Upper lobe of left lung (tissue), 6 donors: ENCODE results near the gene ESR2. TPM values are rescaled to one million over a fixed set of nuclear protein-coding genes. Genes with fewer than 3 reads are reported as not detected.
"Not testable (repeated sequence)": the region's sequence is repeated elsewhere in the genome, so short reads cannot be mapped to it uniquely, and the experiment has no call there.

Experiments
- ATAC-seq, 2 donors: fragments of 200-7000 bp; cut with Tn5 transposase; one replicate each; pipeline ENCODE4 v1.9.1; 2022; ENCODE audit warnings: mild to moderate bottlenecking in 2 of 2, moderate library complexity in 2 of 2; ENCODE audit not compliant: low FRiP score in 2 of 2
- DNase-seq, 2 donors: peaks; one replicate each; pipeline ENCODE4 v3.0.0-alpha.2; 2019 to 2020
- H3K27ac ChIP-seq, 4 donors: fragments of 200-600 bp; sonication (generic); one replicate each; pipeline ENCODE4 v1.5.1; 2016 to 2019
- H3K27me3 ChIP-seq, 4 donors: fragments of 200-600 bp; sonication (generic); one replicate each; pipeline ENCODE4 v1.5.1; 2017 to 2019
- H3K36me3 ChIP-seq, 4 donors: fragments of 200-600 bp; sonication (generic); one replicate each; pipeline ENCODE4 v1.5.1; 2016 to 2019
- H3K4me1 ChIP-seq, 4 donors: fragments of 200-600 bp; sonication (generic); one replicate each; pipeline ENCODE4 v1.5.1; 2018 to 2019
- H3K4me3 ChIP-seq, 4 donors: fragments of 200-600 bp; sonication (generic); one replicate each; pipeline ENCODE4 v1.5.1; 2017 to 2019; ENCODE audit warnings: mild to moderate bottlenecking in 2 of 4, moderate library complexity in 1 of 4
- H3K9me3 ChIP-seq, 4 donors: fragments of 200-600 bp; sonication (generic); one replicate each; pipeline ENCODE4 v1.5.1; 2018 to 2019
- CTCF ChIP-seq, 6 experiments: fragments of 450-650 bp in 4 of 6; fragments of 200-600 bp in 2 of 6; sonication (generic) in 2 of 6; IDR thresholded peaks; one replicate each; pipeline ENCODE4 v1.5.1; 2016 to 2019; ENCODE audit warnings: antibody characterized with exemption in 6 of 6
- EP300 ChIP-seq, 4 donors: sonication (generic); formaldehyde crosslinking; IDR thresholded peaks; one replicate each; pipeline ENCODE4 v1.5.1; 2017; ENCODE audit warnings: antibody characterized with exemption in 4 of 4, control low read depth in 2 of 4
- POLR2A ChIP-seq, 4 donors: fragments of 450-650 bp; IDR thresholded peaks; one replicate each; pipeline ENCODE4 v1.5.1; 2016 to 2017; ENCODE audit warnings: antibody characterized with exemption in 4 of 4, mild to moderate bottlenecking in 2 of 4
- POLR2AphosphoS5 ChIP-seq, 2 donors: sonication (generic); formaldehyde crosslinking; IDR thresholded peaks; one replicate each; pipeline ENCODE4 v1.5.1; 2017; ENCODE audit warnings: antibody characterized with exemption in 2 of 2
- WGBS, 2 donors: methylation state at CpG; one replicate each; pipeline ENCODE4 v1.1.5; 2017 to 2018; 5-methylcytosine and 5-hydroxymethylcytosine counted together
- total RNA-seq, 6 donors: library from RNA; depleted of rRNA in 4 of 6; stranded (reverse); fragments of >200 nt in 4 of 6; gene quantifications; one replicate each; pipeline versions ENCODE4 v1.1.0 to v1.2.1, GENCODE V29; 2016 to 2021
- donor health status: DM: no; HTN: no; CAD: no; lungs with moderate emphysema.
- donor health status: DM: no; HTN: yes; CAD: no; lungs with severe emphysema.

ESR2 gene
- total RNA-seq, 6 donors from 2014 or later = 0.20 to 3.6 (median 0.86) TPM; not detected in 1

- no peak for DNase-seq
- TF ChIP-seq EP300 (IDR thresholded peaks at IDR 0.05) (no peak), POLR2A (IDR thresholded peaks at IDR 0.05) (no peak), POLR2AphosphoS5 (IDR thresholded peaks at IDR 0.05) (no peak), CTCF (IDR thresholded peaks at IDR 0.05) (no peak)
- Histone ChIP-seq H3K4me1 (no peaks in the 10 kb centered on the region), H3K27ac (no peak overlapping the region), H3K27me3 (no peaks in the 10 kb centered on the region), H3K36me3 (no peaks in the 10 kb centered on the region), H3K4me3 (no peak overlapping the region), H3K9me3 (no peaks in the 10 kb centered on the region)
- 58 to 62% methylated on average over 3 of the region's 3 CpGs for WGBS, 2 donors
- ATAC-seq = no peak
Measured at GRCh38 chr14:64329149-64329548, 35.0 kb upstream of the ESR2 start.

- H3K9me3 ChIP-seq = no peaks in the 10 kb centered on the region
- TF ChIP-seq CTCF (IDR thresholded peaks at IDR 0.05) (no peak), EP300 (IDR thresholded peaks at IDR 0.05) (no peak), POLR2AphosphoS5 (IDR thresholded peaks at IDR 0.05) (no peak), POLR2A (IDR thresholded peaks at IDR 0.05) (no peak)
- 85 to 91% methylated on average over 2 of the region's 2 CpGs for WGBS, 2 donors
- H3K36me3 ChIP-seq = no peaks in the 10 kb centered on the region
- ATAC-seq (no peak), DNase-seq (no peak)
- no peaks in the 10 kb centered on the region for H3K27me3 ChIP-seq
- no peak overlapping the region for H3K27ac ChIP-seq
- H3K4me1 ChIP-seq = no peaks in the 10 kb centered on the region
- no peak overlapping the region for H3K4me3 ChIP-seq
Measured at GRCh38 chr14:64326502-64326901, 32.3 kb upstream of the ESR2 start.

GRCh38 chr14:64324895-64325294 is 30.7 kb upstream of the ESR2 start:
- Histone ChIP-seq H3K9me3 (no peaks in the 10 kb centered on the region), H3K27ac (no peak overlapping the region), H3K4me1 (no peaks in the 10 kb centered on the region), H3K27me3 (no peaks in the 10 kb centered on the region), H3K36me3 (no peaks in the 10 kb centered on the region), H3K4me3 (no peak overlapping the region)
- no peak for DNase-seq
- 80 to 87% methylated on average over 1 of the region's 1 CpG for WGBS, 2 donors
- no peak for TF ChIP-seq EP300 (IDR thresholded peaks at IDR 0.05)
- TF ChIP-seq POLR2AphosphoS5 (IDR thresholded peaks at IDR 0.05) = no peak
- TF ChIP-seq POLR2A (IDR thresholded peaks at IDR 0.05) = no peak
- TF ChIP-seq CTCF (IDR thresholded peaks at IDR 0.05) = no peak
- ATAC-seq = no peak

GRCh38 chr14:64324461-64324860 is 30.3 kb upstream of the ESR2 start:
- TF ChIP-seq CTCF (IDR thresholded peaks at IDR 0.05) (no peak), EP300 (IDR thresholded peaks at IDR 0.05) (no peak), POLR2AphosphoS5 (IDR thresholded peaks at IDR 0.05) (no peak), POLR2A (IDR thresholded peaks at IDR 0.05) (no peak)
- no peaks in the 10 kb centered on the region for H3K4me1 ChIP-seq
- no peak overlapping the region for H3K4me3 ChIP-seq
- H3K27ac ChIP-seq = no peak overlapping the region
- no peaks in the 10 kb centered on the region for H3K9me3 ChIP-seq
- DNase-seq (no peak), ATAC-seq (no peak)
- H3K36me3 ChIP-seq = no peaks in the 10 kb centered on the region
- WGBS, 2 donors = 13 to 15% methylated on average over 1 of the region's 1 CpG
- H3K27me3 ChIP-seq = no peaks in the 10 kb centered on the region

- H3K36me3 ChIP-seq, DNase-seq, ATAC-seq, H3K27ac ChIP-seq, H3K4me1 ChIP-seq, H3K4me3 ChIP-seq, H3K9me3 ChIP-seq, H3K27me3 ChIP-seq: not testable (repeated sequence)
- WGBS, 2 donors = 84 to 85% methylated on average over 5 of the region's 5 CpGs
Measured at GRCh38 chr14:64320362-64320761, 26.2 kb upstream of the ESR2 start.

- not testable (repeated sequence) for H3K4me3 ChIP-seq, DNase-seq, ATAC-seq, H3K27me3 ChIP-seq, H3K36me3 ChIP-seq, H3K9me3 ChIP-seq, H3K4me1 ChIP-seq, H3K27ac ChIP-seq
- 75% methylated on average over 1 of the region's 1 CpG for WGBS, 2 donors
Measured at GRCh38 chr14:64318695-64319094, 24.5 kb upstream of the ESR2 start.
